NOMO-1 treated with dmso at 0.1 percent for 144 hours (cell line): ENCODE data around the gene GRID1.

ENCODE experiments used
- DNase-seq: peaks from one replicate; lab custom pipeline; 2025; ENCODE audit not compliant: unreplicated experiment; lab: John Stamatoyannopoulos, UW

GRID1 gene

GRCh38 chr10:86295351-86295750 lies 71.2 kb downstream of the GRID1 start:
- no peak for DNase-seq

GRCh38 chr10:86294346-86295265 lies 72.0 kb downstream of the GRID1 start:
- no peak for DNase-seq

GRCh38 chr10:86293396-86293791 lies 73.2 kb downstream of the GRID1 start:
- DNase-seq = no peak

GRCh38 chr10:86292462-86293395 lies 73.9 kb downstream of the GRID1 start:
- DNase-seq = no peak

- DNase-seq = no peak
These were observed 74.8 kb downstream of the GRID1 start for GRCh38 chr10:86291616-86292340.

GRCh38 chr10:86290933-86291615 lies 75.5 kb downstream of the GRID1 start:
- no peak for DNase-seq

- DNase-seq = no peak
These were observed 77.1 kb downstream of the GRID1 start for GRCh38 chr10:86289577-86289868.

GRCh38 chr10:86288695-86289576 lies 77.7 kb downstream of the GRID1 start:
- DNase-seq = no peak

- no peak for DNase-seq
These were observed 78.5 kb downstream of the GRID1 start for GRCh38 chr10:86287966-86288579.

- DNase-seq = no peak
These were observed 79.3 kb downstream of the GRID1 start for GRCh38 chr10:86287110-86287793.

GRCh38 chr10:86286236-86287109 lies 80.1 kb downstream of the GRID1 start:
- DNase-seq = no peak

- no peak for DNase-seq
These were observed 81.3 kb downstream of the GRID1 start for GRCh38 chr10:86285136-86285790.

- DNase-seq = no peak
These were observed 82.1 kb downstream of the GRID1 start for GRCh38 chr10:86284355-86285105.

GRCh38 chr10:86283466-86284287 lies 82.9 kb downstream of the GRID1 start:
- no peak for DNase-seq

- DNase-seq = no peak
These were observed 83.7 kb downstream of the GRID1 start for GRCh38 chr10:86282664-86283465.
